ENCODE data around the gene LORICRIN. TPM values are rescaled to one million over a fixed set of nuclear protein-coding genes. Genes with fewer than 3 reads are reported as not detected.

LORICRIN gene
- total RNA-seq, 1 experiment from 2014 or later = not detected

DNA sequence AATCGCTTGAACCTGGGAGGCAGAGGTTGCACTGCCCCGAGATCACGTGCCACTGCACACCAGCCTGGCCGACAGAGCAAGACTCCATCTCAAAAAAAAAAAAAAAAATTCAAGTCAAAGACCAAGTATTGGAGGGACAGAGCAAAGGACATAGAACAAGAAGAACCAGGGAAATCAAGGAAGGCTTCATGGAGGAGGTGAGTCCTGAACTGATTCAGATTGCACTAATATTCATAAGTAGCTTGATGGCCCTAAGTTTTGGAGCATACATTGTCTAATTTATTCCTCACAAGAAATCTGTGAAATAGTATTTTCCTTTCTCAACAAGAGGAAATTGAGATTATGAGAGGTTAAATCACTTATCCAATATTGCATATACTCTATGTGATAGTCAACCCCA lies 46.0 kb upstream of the LORICRIN start:
- Histone ChIP-seq H3K9ac (ENCODE audit: low read length) (no peak overlapping the region), H3K4me1 (ENCODE audit: insufficient read depth, low read length) (no peaks in the 10 kb centered on the region), H2AFZ (ENCODE audit: low read length) (no peak overlapping the region), H3K9me3 (ENCODE audit: low read length) (no peaks in the 10 kb centered on the region), H3K9me2 (replicated peaks; ENCODE audit: low read length) (no peaks in the 10 kb centered on the region), H3K36me3 (ENCODE audit: low read depth, low read length) (no peaks in the 10 kb centered on the region), H3K27ac (ENCODE audit: low read length) (no peak overlapping the region), H3K4me3 (ENCODE audit: low read length) (no peak overlapping the region), H3K27me3 (ENCODE audit: low read length) (peaks cover 75% of the 10 kb centered on the region), H4K20me1 (ENCODE audit: low read length) (no peaks in the 10 kb centered on the region), H3K79me2 (ENCODE audit: low read length) (no peaks in the 10 kb centered on the region), H3K4me2 (ENCODE audit: low read length) (no peak overlapping the region), H3F3A (ENCODE audit: low read length, unreplicated experiment) (no peaks in the 10 kb centered on the region)
- ATAC-seq (no peak), DNase-seq (no peak)
- intact Hi-C loops (cut with micrococcal nuclease) = no loop called here
- no TSS peak for BruUV-seq (replicated peaks)
- ChIA-PET POLR2A (ENCODE audit: unreplicated experiment) (no interaction called here), CTCF (no interaction called here)
- no peak for TF ChIP-seq EZH2 (IDR thresholded peaks at IDR 0.05; ENCODE audit: low read length, unreplicated experiment)
- TF ChIP-seq EZH2phosphoT487 (IDR thresholded peaks at IDR 0.05; ENCODE audit: borderline replicate concordance, low read length) = no peak
- TF ChIP-seq, protein P1, sequence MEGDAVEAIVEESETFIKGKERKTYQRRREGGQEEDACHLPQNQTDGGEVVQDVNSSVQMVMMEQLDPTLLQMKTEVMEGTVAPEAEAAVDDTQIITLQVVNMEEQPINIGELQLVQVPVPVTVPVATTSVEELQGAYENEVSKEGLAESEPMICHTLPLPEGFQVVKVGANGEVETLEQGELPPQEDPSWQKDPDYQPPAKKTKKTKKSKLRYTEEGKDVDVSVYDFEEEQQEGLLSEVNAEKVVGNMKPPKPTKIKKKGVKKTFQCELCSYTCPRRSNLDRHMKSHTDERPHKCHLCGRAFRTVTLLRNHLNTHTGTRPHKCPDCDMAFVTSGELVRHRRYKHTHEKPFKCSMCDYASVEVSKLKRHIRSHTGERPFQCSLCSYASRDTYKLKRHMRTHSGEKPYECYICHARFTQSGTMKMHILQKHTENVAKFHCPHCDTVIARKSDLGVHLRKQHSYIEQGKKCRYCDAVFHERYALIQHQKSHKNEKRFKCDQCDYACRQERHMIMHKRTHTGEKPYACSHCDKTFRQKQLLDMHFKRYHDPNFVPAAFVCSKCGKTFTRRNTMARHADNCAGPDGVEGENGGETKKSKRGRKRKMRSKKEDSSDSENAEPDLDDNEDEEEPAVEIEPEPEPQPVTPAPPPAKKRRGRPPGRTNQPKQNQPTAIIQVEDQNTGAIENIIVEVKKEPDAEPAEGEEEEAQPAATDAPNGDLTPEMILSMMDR (conservative IDR thresholded peaks at IDR 0.05; ENCODE audit: low read depth, low read length) = no peak

- H3K79me2 ChIP-seq (ENCODE audit: low read length) = no peaks in the 10 kb centered on the region
- peaks cover 83% of the 10 kb centered on the region for H3K27me3 ChIP-seq (ENCODE audit: low read length)
- H3K27ac ChIP-seq (ENCODE audit: low read length) = no peak within 1 kb of the TSS
- no peak within 1 kb of the TSS for H2AFZ ChIP-seq (ENCODE audit: low read length)
- DNase-seq = no peak
- ATAC-seq = no peak
- CTCF ChIA-PET = no interaction called here
- H3K9me2 ChIP-seq (replicated peaks; ENCODE audit: low read length) = no peaks in the 10 kb centered on the region
- H3K4me2 ChIP-seq (ENCODE audit: low read length) = no peak within 1 kb of the TSS
- no peaks in the 10 kb centered on the region for H4K20me1 ChIP-seq (ENCODE audit: low read length)
- intact Hi-C loops (cut with micrococcal nuclease) = no loop called here
- POLR2A ChIA-PET (ENCODE audit: unreplicated experiment) = no interaction called here
- H3K9ac ChIP-seq (ENCODE audit: low read length) = no peak within 1 kb of the TSS
- H3K4me3 ChIP-seq (ENCODE audit: low read length) = no peak within 1 kb of the TSS
- H3K9me3 ChIP-seq (ENCODE audit: low read length) = no peaks in the 10 kb centered on the region
- TF ChIP-seq EZH2phosphoT487 (IDR thresholded peaks at IDR 0.05; ENCODE audit: borderline replicate concordance, low read length) (no peak), EZH2 (IDR thresholded peaks at IDR 0.05; ENCODE audit: low read length, unreplicated experiment) (no peak)
- TF ChIP-seq, protein P1 (conservative IDR thresholded peaks at IDR 0.05; ENCODE audit: low read depth, low read length) = no peak
- no peaks in the 10 kb centered on the region for H3K36me3 ChIP-seq (ENCODE audit: low read depth, low read length)
- no peaks in the 10 kb centered on the region for H3F3A ChIP-seq (ENCODE audit: low read length, unreplicated experiment)
- BruUV-seq (replicated peaks) = no TSS peak
- H3K4me1 ChIP-seq (ENCODE audit: insufficient read depth, low read length) = no peaks in the 10 kb centered on the region
These were observed 42.3 kb upstream of the LORICRIN start, which contains the start of gene PRR9 for GRCh38 chr1:153217212-153217611. Gene PRR9, plus strand, starts transcription at chr1:153217584. Its CDS starts 561 bp downstream, at chr1:153218145.

- intact Hi-C loops (cut with micrococcal nuclease) = no loop called here
- POLR2A ChIA-PET (ENCODE audit: unreplicated experiment) = no interaction called here
- no peak overlapping the region for H3K9ac ChIP-seq (ENCODE audit: low read length)
These were observed 41.6 kb upstream of the LORICRIN start for GRCh38 chr1:153217744-153218416.

More at GRCh38 chr1:153217744-153218416, 41.6 kb upstream of the LORICRIN start:
- no peak overlapping the region for H3K4me3 ChIP-seq (ENCODE audit: low read length)
- CTCF ChIA-PET = no interaction called here
- DNase-seq (no peak), ATAC-seq (no peak)
- no peaks in the 10 kb centered on the region for H3K9me2 ChIP-seq (replicated peaks; ENCODE audit: low read length)
- no peak for TF ChIP-seq EZH2 (IDR thresholded peaks at IDR 0.05; ENCODE audit: low read length, unreplicated experiment)
- TF ChIP-seq EZH2phosphoT487 (IDR thresholded peaks at IDR 0.05; ENCODE audit: borderline replicate concordance, low read length) = no peak
- TF ChIP-seq, protein P1 (conservative IDR thresholded peaks at IDR 0.05; ENCODE audit: low read depth, low read length) = no peak
- H4K20me1 ChIP-seq (ENCODE audit: low read length) = no peaks in the 10 kb centered on the region
- no peak overlapping the region for H3K27ac ChIP-seq (ENCODE audit: low read length)
- no peaks in the 10 kb centered on the region for H3K9me3 ChIP-seq (ENCODE audit: low read length)
- no peak overlapping the region for H3K4me2 ChIP-seq (ENCODE audit: low read length)
- no peaks in the 10 kb centered on the region for H3F3A ChIP-seq (ENCODE audit: low read length, unreplicated experiment)
- no peaks in the 10 kb centered on the region for H3K36me3 ChIP-seq (ENCODE audit: low read depth, low read length)
- no peaks in the 10 kb centered on the region for H3K4me1 ChIP-seq (ENCODE audit: insufficient read depth, low read length)
- no TSS peak for BruUV-seq (replicated peaks)
- no peaks in the 10 kb centered on the region for H3K79me2 ChIP-seq (ENCODE audit: low read length)
- no peak overlapping the region for H2AFZ ChIP-seq (ENCODE audit: low read length)
- peaks cover 80% of the 10 kb centered on the region for H3K27me3 ChIP-seq (ENCODE audit: low read length)
